ENCODE results near the gene CDH2.

CDH2 gene

GRCh38 chr18:28168725-28169124, 8.2 kb downstream of the CDH2 start:
- H3K27ac ChIP-seq (ENCODE audit: insufficient read depth in 1 of 2, low read depth in 1 of 2, low read length in 2 of 2, poor library complexity in 1 of 2, severe bottlenecking in 2 of 2): no peak overlapping the region
- no peak overlapping the region for H3K4me3 ChIP-seq (ENCODE audit: control insufficient read depth in 1 of 7, extremely low read depth in 1 of 7, insufficient read depth in 4 of 7, low read depth in 2 of 7, low read length in 6 of 7)
- ChIA-PET POLR2A (no interaction called here), CTCF (no interaction called here)
- peaks cover 0 to 5% (median 2%) of the 10 kb centered on the region in 5 experiments for H3K27me3 ChIP-seq (replicated peaks in 2 of 5; ENCODE audit: control insufficient read depth in 4 of 5, insufficient read depth in 5 of 5, low read length in 4 of 5)
- no peak for DNase-seq
- H3K4me1 ChIP-seq (ENCODE audit: control extremely low read depth in 1 of 4, control insufficient read depth in 4 of 4, insufficient read depth in 4 of 4, low read length in 3 of 4): no peaks in the 10 kb centered on the region
- no peaks in the 10 kb centered on the region for H3K36me3 ChIP-seq (ENCODE audit: control insufficient read depth in 4 of 4, insufficient read depth in 4 of 4, low read length in 3 of 4)
- H3K9me3 ChIP-seq (ENCODE audit: control extremely low read depth in 1 of 5, control insufficient read depth in 4 of 5, insufficient read depth in 2 of 5, low read depth in 1 of 5, low read length in 4 of 5): no peaks in the 10 kb centered on the region
- no CpG with 5 or more reads among the region's 1 CpG for WGBS (ENCODE audit: insufficient coverage)

GRCh38 chr18:28167835-28168349, 9.0 kb downstream of the CDH2 start:
- WGBS (ENCODE audit: insufficient coverage): 96% methylated on average over 3 of the region's 8 CpGs
- H3K27ac ChIP-seq (ENCODE audit: insufficient read depth in 1 of 2, low read depth in 1 of 2, low read length in 2 of 2, poor library complexity in 1 of 2, severe bottlenecking in 2 of 2): no peak overlapping the region
- no peaks in the 10 kb centered on the region for H3K9me3 ChIP-seq (ENCODE audit: control extremely low read depth in 1 of 5, control insufficient read depth in 4 of 5, insufficient read depth in 2 of 5, low read depth in 1 of 5, low read length in 4 of 5)
- no peaks in the 10 kb centered on the region for H3K36me3 ChIP-seq (ENCODE audit: control insufficient read depth in 4 of 4, insufficient read depth in 4 of 4, low read length in 3 of 4)
- peaks cover 0 to 5% (median 2%) of the 10 kb centered on the region in 5 experiments for H3K27me3 ChIP-seq (replicated peaks in 2 of 5; ENCODE audit: control insufficient read depth in 4 of 5, insufficient read depth in 5 of 5, low read length in 4 of 5)
- CTCF ChIA-PET: no interaction called here
- POLR2A ChIA-PET: no interaction called here
- DNase-seq: no peak
- H3K4me1 ChIP-seq (ENCODE audit: control extremely low read depth in 1 of 4, control insufficient read depth in 4 of 4, insufficient read depth in 4 of 4, low read length in 3 of 4): no peaks in the 10 kb centered on the region
- no peak overlapping the region for H3K4me3 ChIP-seq (ENCODE audit: control insufficient read depth in 1 of 7, extremely low read depth in 1 of 7, insufficient read depth in 4 of 7, low read depth in 2 of 7, low read length in 6 of 7)

GRCh38 chr18:28164771-28165483, 12.0 kb downstream of the CDH2 start:
- CTCF ChIA-PET: interaction anchor here (1.0 kb wide), 1 partner anchor 13 kb away, joined by 3 read pairs; the partner anchor contains the start of gene CDH2
- POLR2A ChIA-PET: no interaction called here
- Histone ChIP-seq H3K4me1 (ENCODE audit: control extremely low read depth in 1 of 4, control insufficient read depth in 4 of 4, insufficient read depth in 4 of 4, low read length in 3 of 4) (no peaks in the 10 kb centered on the region), H3K27ac (ENCODE audit: insufficient read depth in 1 of 2, low read depth in 1 of 2, low read length in 2 of 2, poor library complexity in 1 of 2, severe bottlenecking in 2 of 2) (no peak overlapping the region), H3K4me3 (ENCODE audit: control insufficient read depth in 1 of 7, extremely low read depth in 1 of 7, insufficient read depth in 4 of 7, low read depth in 2 of 7, low read length in 6 of 7) (no peak overlapping the region), H3K9me3 (ENCODE audit: control extremely low read depth in 1 of 5, control insufficient read depth in 4 of 5, insufficient read depth in 2 of 5, low read depth in 1 of 5, low read length in 4 of 5) (no peaks in the 10 kb centered on the region), H3K36me3 (ENCODE audit: control insufficient read depth in 4 of 4, insufficient read depth in 4 of 4, low read length in 3 of 4) (no peaks in the 10 kb centered on the region), H3K27me3 (replicated peaks in 2 of 5; ENCODE audit: control insufficient read depth in 4 of 5, insufficient read depth in 5 of 5, low read length in 4 of 5) (peaks cover 0 to 2% (median 0%) of the 10 kb centered on the region in 5 experiments)
- no CpG with 5 or more reads among the region's 1 CpG for WGBS (ENCODE audit: insufficient coverage)
- DNase-seq: no peak

GRCh38 chr18:28163201-28163775, 13.6 kb downstream of the CDH2 start:
- Histone ChIP-seq H3K9me3 (ENCODE audit: control extremely low read depth in 1 of 5, control insufficient read depth in 4 of 5, insufficient read depth in 2 of 5, low read depth in 1 of 5, low read length in 4 of 5) (no peaks in the 10 kb centered on the region), H3K27ac (ENCODE audit: insufficient read depth in 1 of 2, low read depth in 1 of 2, low read length in 2 of 2, poor library complexity in 1 of 2, severe bottlenecking in 2 of 2) (no peak overlapping the region), H3K4me1 (ENCODE audit: control extremely low read depth in 1 of 4, control insufficient read depth in 4 of 4, insufficient read depth in 4 of 4, low read length in 3 of 4) (no peaks in the 10 kb centered on the region), H3K27me3 (replicated peaks in 2 of 5; ENCODE audit: control insufficient read depth in 4 of 5, insufficient read depth in 5 of 5, low read length in 4 of 5) (no peaks in the 10 kb centered on the region), H3K4me3 (ENCODE audit: control insufficient read depth in 1 of 7, extremely low read depth in 1 of 7, insufficient read depth in 4 of 7, low read depth in 2 of 7, low read length in 6 of 7) (no peak overlapping the region), H3K36me3 (ENCODE audit: control insufficient read depth in 4 of 4, insufficient read depth in 4 of 4, low read length in 3 of 4) (no peaks in the 10 kb centered on the region)
- CTCF ChIA-PET: no interaction called here
- DNase-seq: no peak
- POLR2A ChIA-PET: no interaction called here
- no CpG with 5 or more reads among the region's 2 CpGs for WGBS (ENCODE audit: insufficient coverage)

GRCh38 chr18:28161608-28162599, 15.0 kb downstream of the CDH2 start:
- Histone ChIP-seq H3K27me3 (replicated peaks in 2 of 5; ENCODE audit: control insufficient read depth in 4 of 5, insufficient read depth in 5 of 5, low read length in 4 of 5) (no peaks in the 10 kb centered on the region), H3K4me3 (ENCODE audit: control insufficient read depth in 1 of 7, extremely low read depth in 1 of 7, insufficient read depth in 4 of 7, low read depth in 2 of 7, low read length in 6 of 7) (no peak overlapping the region), H3K27ac (ENCODE audit: insufficient read depth in 1 of 2, low read depth in 1 of 2, low read length in 2 of 2, poor library complexity in 1 of 2, severe bottlenecking in 2 of 2) (no peak overlapping the region), H3K4me1 (ENCODE audit: control extremely low read depth in 1 of 4, control insufficient read depth in 4 of 4, insufficient read depth in 4 of 4, low read length in 3 of 4) (no peaks in the 10 kb centered on the region), H3K36me3 (ENCODE audit: control insufficient read depth in 4 of 4, insufficient read depth in 4 of 4, low read length in 3 of 4) (no peaks in the 10 kb centered on the region), H3K9me3 (ENCODE audit: control extremely low read depth in 1 of 5, control insufficient read depth in 4 of 5, insufficient read depth in 2 of 5, low read depth in 1 of 5, low read length in 4 of 5) (no peaks in the 10 kb centered on the region)
- no peak for DNase-seq
- CTCF ChIA-PET: interaction anchor here (1.2 to 3.1 kb wide), 2 partner anchors 9 to 11 kb away, joined by 3 to 9 read pairs; no protein-coding TSS in a partner anchor
- POLR2A ChIA-PET: no interaction called here
- 100% methylated on average over 5 of the region's 9 CpGs for WGBS (ENCODE audit: insufficient coverage)

- no peak overlapping the region for H3K27ac ChIP-seq (ENCODE audit: insufficient read depth in 1 of 2, low read depth in 1 of 2, low read length in 2 of 2, poor library complexity in 1 of 2, severe bottlenecking in 2 of 2)
- H3K4me1 ChIP-seq (ENCODE audit: control extremely low read depth in 1 of 4, control insufficient read depth in 4 of 4, insufficient read depth in 4 of 4, low read length in 3 of 4): no peaks in the 10 kb centered on the region
- no peak overlapping the region for H3K4me3 ChIP-seq (ENCODE audit: control insufficient read depth in 1 of 7, extremely low read depth in 1 of 7, insufficient read depth in 4 of 7, low read depth in 2 of 7, low read length in 6 of 7)
- CTCF ChIA-PET: interaction anchor here (0.9 to 3.1 kb wide), 3 partner anchors 8 to 18 kb away, joined by 3 to 9 read pairs (median 4); no protein-coding TSS in a partner anchor
- no peak for DNase-seq
- H3K27me3 ChIP-seq (replicated peaks in 2 of 5; ENCODE audit: control insufficient read depth in 4 of 5, insufficient read depth in 5 of 5, low read length in 4 of 5): no peaks in the 10 kb centered on the region
- WGBS (ENCODE audit: insufficient coverage): 94% methylated on average over 2 of the region's 2 CpGs
- H3K9me3 ChIP-seq (ENCODE audit: control extremely low read depth in 1 of 5, control insufficient read depth in 4 of 5, insufficient read depth in 2 of 5, low read depth in 1 of 5, low read length in 4 of 5): no peaks in the 10 kb centered on the region
- no peaks in the 10 kb centered on the region for H3K36me3 ChIP-seq (ENCODE audit: control insufficient read depth in 4 of 4, insufficient read depth in 4 of 4, low read length in 3 of 4)
- POLR2A ChIA-PET: no interaction called here
These were observed 17.9 kb downstream of the CDH2 start for GRCh38 chr18:28159055-28159454.

All from common myeloid progenitor, CD34-positive (primary cell).